ENCODE data around the gene PCSK5.
"Not testable (repeated sequence)": the region's sequence is repeated elsewhere in the genome, so short reads cannot be mapped to it uniquely, and the experiment has no call there.

The PCSK5 gene

DNA sequence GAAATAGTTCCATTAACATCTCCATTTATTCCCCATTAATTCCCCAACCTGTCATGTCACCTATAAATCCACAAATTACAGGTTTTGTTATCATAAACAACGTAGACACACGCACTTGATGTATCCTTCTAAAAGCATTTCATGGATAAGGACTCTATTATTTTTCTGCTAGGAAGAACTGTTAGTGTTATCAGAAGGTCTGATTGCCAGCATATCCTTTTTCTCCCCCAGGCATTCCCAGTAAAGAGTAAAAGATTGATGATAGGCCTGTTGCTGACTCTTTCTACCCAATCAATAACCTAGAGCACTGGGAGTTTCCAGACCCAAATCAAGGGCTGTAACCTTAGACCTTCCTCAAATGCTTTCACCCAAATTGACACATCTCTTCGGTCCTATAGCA, 442.9 kb downstream of the PCSK5 start:
- DNase-seq = no peak

DNA sequence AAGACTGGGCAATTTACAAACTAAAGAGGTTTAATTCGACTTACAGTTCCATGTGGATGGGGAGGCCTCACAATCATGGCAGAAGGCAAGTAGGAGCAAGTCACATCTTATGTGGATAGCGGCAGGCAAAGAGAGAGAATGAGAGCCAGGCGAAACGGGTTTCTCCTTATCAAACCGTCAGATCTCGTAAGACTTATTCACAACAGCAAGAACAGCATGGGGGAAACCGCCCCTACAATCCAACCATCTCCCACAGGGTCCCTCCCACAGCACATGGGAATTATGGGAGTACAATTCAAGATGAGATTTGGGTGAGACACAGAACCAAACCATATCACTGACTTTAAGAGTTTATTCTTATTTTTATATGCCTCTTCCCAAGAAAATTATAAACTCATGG, 443.5 kb downstream of the PCSK5 start:
- DNase-seq = no peak

DNA sequence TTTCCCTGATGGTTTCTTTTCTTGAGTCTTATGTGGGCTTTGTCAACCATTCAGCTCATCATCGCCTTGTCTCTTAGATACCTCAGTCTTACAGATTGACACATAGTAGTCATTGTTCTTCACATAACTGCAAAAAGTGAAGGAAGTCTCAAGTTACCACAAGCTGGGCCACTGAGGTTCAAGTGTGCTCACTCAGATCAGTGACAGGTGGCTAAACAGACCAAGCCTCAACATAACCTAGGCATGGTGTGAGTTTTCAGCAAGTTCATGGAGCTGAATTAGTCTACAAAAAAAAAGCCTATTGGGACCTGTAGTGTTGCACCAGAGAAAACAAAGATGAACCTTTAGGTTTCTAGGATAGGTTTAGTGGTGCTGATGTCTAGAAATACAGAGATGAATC, 445.6 kb downstream of the PCSK5 start:
- DNase-seq = no peak

DNA sequence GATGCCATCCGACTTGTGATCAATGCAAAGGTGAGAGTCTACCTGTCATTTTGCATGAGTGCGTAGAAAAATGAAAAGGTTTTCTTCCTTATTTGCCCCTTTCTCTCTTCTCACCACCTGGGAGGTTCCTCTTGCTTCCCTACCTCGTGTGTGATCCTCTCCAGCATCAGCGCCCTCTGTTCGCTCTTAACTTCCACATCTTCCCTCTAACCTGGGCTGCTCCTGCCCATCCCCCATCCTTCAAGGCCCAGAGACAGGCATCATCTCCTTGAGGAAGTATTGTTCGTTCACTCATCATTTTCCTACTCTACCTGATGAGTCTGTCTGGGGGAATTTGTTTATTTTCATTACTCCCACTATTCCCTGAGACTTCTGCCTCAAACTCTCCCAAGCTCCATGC, 447.9 kb downstream of the PCSK5 start:
- DNase-seq = no peak

DNA sequence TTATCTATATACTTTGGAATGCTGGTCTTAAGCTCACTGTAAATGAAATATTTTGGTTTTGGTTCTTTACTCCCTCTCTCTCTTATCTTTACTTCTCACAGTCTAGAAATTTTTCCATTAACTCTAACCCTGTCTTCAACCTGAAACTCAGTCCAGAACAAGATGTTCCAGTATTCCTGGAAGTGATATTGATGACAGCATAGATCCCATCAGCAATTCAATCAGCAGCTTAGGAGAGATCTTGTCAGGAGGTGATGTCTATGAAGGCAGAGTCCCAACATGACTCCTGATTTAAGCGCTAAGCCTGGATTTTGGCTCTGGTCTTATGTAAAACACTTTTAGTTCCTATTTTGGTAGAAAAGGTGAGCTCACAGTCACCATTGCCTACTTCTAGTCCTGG, 451.1 kb downstream of the PCSK5 start:
- no peak for DNase-seq

DNA sequence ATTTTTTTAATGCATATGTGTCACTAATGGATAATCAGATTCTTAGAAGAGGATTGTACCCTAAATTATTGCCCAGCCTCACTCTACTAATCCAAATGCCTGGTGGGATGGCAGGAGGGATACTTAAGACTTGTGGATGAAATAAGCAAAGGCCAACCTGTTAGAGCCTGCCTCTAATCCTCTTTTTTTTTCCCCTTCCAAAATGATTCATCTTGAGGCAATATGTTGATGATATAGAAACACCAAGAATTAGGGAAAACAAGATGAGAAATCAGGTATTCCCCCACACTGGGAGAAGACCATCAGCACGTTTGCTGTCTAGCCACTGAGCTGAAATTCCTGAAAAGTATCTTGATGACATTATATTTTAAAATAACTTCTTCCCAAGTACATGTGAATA, 451.7 kb downstream of the PCSK5 start:
- DNase-seq = no peak

DNA sequence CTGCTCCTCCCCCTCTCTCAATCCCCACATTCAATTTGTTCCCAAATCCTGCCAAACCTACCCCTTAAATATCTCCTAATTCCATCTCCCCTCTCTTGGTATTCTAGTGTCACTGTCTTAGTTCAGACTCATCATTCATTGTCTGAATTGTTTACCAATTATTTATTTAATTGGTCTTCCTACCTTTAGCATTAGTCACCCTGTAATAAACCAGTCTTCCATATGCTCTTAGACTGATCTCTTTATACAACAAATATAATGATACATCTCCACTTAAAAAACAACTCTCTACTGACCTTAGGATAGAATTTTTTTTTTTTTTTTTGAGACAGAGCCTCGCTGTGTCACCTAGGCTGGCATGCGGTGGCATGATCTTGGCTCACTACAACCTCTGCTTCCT, 452.4 kb downstream of the PCSK5 start:
- DNase-seq = no peak

DNA sequence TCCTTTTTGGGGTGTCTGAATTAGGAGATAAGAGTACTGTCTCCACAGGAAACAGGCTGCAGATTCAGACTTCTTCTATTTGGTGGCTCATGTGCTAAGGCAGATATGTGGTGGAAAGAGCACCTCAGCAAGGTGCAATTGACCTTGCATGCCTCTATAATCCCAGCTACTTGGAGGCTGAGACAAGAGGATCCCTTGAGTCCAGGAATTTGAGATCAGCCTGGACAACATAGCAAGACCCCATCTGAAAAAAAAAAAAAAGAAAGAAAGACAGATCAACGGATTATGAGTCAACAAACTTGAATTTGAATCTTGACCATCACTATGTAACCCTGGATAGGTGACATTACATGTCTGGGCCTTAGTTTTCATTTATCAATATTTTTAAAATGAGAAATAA, 459.4 kb downstream of the PCSK5 start:
- DNase-seq = no peak

DNA sequence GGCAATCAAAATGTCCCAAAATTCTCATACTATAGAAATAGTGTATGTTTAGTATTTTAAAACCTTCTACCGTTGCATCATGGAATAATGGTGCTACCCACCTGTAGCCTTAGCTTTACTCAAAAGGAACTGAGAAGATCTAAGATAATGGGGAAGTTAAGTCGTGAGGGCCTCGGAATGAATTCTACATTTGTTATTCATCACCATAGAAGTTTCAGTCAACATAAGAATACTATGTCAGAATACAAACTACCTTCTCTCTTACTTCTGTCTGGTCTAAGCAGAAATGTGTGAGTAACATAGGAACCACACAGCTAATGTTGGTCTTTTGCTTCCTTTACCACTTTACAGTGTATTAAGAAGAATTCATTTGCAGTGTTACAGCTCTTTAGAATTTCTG, 460.5 kb downstream of the PCSK5 start:
- DNase-seq = no peak

DNA sequence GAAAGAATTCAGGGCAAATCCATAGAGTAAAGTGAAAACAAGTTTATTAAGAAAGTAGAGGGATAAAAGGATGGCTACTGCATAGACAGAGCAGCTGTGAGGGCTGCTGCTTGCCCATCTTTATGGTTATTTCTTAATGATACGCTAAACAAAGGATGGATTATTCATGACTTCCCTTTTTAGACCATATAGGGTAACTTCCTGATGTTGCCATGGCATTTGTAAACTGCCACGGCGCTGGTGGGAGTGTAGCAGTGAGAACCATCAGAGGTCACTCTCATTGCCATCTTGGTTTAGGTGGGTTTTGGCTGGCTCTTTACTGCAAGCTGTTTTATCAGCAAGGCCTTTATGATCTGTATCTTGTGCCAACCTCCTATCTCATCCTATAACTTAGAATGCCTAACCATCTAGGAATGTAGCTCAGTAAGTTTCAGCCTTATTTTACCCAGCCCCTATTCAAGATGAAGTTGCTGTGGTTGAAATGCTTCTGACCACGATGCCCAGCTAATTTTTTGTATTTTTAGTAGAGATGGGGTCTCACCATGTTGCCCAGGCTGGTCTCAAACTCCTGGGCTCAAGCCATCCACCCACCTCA, 461.6 kb downstream of the PCSK5 start:
- no peak for DNase-seq

DNA sequence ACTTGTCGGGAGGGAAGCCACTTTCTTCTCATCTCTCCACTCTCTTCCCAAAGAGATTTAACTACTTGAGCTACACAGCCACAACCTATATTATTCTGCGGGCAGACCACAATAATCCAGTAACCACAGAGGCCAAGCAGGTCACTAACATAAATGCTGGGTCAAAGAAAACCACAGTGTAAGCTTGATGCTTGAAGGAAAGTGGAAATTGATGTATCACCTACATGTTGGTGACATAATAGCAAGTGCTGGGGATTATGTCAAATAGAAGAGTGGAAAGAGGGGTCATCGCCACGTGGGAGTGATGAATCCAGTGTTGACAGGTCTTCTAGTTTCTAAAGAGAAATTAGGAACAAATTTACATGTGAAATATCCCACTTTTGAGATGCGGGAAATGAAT, 462.8 kb downstream of the PCSK5 start:
- no peak for DNase-seq

DNA sequence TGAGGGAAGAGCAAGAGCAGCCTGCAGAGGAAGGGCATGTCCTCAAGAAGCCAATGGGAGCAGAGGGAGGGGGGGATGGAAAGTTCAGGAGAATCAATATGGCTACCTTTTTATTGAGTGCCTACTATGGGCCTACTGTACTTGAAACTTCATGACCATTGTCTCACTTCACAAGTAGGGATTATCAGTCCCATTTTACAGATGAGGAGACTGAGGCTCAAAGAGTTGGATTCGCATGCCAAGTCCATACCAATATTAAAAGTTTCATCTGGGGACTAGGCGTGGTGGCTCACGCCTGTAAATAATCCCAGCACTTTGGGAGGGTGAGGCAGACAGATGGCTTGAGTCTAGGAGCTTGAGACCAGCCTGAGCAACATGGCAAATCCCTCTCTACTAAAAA, 463.7 kb downstream of the PCSK5 start:
- no peak for DNase-seq

DNA sequence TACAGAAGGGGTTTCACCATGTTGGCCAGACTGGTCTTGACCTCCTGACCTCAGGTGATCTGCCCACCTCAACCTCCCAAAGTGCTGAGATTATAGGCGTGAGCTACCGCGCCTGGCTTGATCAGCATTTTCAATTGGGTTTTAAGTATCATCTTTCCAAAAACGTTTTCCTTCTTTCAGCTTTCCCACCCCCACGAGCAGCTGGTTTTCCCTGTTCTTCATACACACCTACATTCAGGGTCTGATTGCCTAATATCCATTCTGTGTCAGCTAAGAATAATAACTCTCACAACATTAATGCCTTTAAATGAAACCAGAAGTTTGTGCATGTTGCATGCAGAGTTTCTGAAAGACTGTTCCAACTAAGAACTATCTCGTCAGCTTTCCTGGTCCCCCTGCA, 465.4 kb downstream of the PCSK5 start:
- no peak for DNase-seq

DNA sequence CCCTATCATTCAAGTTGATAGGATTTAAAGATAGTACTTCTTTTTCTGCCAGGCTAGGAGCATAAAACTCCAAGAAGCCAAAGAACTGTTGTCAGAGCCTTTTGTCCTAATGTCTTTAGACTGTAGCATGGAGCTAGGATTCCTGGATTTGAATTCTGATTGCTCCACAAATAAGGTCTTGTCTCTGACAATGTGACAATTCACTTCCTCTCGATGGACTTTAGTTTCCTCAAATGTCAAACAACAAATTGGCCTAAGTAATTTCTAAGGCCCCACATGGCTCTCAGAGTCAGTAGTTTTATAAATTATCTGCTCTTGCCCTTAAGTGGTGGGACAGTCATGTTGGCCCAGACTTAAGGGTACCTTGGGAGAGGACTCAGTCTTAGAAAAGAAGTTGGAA, 467.1 kb downstream of the PCSK5 start:
- DNase-seq = no peak

DNA sequence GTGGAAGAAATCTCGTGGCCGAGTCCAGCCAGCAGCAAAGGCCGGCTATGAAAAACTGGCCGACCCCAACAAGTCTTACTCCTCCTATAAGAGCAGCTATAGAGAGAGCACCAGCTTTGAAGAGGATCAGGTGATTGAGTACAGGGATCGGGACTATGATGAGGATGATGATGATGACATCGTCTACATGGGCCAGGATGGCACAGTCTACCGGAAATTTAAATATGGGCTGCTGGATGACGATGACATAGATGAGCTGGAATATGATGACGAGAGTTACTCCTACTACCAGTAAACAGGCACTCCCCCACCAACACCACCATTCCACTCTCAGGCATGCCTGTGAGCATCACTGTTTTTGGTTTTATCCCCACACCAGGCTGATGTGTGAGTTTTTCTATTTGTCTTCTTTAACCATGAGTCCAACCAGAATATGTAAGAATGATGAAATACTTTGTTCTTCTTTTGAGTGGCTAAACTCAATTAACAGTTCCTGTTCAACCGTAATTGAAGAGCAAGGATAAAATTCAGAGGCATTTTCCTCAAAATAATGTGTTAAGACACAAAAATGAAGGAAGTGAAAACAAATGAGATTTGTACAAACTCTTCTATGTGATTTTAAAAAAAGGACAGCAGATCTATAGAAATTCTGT, 468.3 kb downstream of the PCSK5 start:
- DNase-seq = no peak

DNA sequence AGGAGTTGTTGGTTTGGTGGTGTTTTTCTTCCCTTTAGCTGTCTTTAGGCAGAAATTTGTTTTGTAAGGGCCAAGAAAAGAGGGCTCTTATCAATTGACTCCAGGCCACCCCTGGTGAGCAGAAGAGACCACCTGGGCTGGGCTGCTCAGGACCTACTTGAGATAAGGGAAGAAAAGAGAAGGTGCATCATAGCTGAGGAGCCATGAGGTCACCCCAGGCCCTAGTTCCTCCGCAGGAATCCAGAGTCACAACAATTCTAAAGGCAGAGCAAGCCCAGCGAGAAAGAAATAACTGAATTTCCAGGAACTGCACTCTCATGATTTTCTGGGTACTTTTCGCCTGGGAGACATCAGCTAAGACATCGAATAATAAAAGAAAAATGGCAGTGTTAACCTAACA, 468.9 kb downstream of the PCSK5 start:
- no peak for DNase-seq

DNA sequence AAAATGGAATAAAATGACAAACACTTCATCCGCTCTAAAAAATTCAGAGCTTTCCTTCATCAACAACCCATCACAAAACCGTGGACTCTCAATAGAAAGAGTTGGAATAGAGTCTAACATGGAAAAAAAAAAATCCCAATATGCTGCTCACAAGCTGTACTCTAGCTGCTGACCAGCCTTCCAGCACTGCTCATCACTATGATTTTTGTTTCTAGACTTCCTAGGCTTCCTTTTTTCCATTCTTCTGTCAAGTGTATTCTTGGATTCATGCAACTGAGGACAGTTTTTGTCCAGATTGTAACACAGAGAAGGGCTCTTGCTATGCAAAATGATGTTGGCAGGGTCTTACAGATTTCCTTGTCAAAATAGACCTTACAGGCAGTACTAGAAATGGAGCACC, 469.3 kb downstream of the PCSK5 start:
- DNase-seq = no peak

DNA sequence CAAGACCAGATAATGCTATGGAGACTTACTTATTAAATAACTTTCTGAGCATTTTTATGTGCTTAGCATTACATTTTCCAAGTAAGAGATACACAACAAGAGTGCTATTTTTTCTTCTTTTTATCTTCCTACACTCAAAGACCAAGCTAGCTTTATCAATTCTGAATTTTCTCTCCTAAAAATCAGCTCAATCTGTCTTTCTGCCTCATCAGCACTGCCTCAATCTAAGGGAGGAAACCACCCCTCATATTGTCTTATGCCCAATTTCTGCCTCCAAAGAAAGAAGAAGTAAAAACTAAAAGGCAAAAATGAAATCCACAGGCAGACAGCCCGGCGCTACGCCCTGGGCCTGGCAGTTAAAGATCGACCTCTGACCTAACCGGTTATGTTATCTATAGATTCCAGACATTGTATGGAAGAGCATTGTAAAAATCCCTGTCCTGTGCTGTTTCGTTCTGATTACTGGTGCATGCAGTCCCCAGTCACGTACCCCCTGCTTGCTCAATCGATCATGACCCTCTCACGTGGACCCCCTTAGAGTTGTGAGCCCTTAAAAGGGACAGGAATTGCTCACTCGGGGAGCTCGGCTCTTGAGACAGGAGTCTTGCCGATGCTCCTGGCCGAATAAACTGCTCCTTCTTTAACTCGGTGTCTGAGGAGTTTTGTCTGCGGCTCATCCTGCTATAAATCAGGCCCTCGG, 472.0 kb downstream of the PCSK5 start:
- not testable (repeated sequence) for DNase-seq

DNA sequence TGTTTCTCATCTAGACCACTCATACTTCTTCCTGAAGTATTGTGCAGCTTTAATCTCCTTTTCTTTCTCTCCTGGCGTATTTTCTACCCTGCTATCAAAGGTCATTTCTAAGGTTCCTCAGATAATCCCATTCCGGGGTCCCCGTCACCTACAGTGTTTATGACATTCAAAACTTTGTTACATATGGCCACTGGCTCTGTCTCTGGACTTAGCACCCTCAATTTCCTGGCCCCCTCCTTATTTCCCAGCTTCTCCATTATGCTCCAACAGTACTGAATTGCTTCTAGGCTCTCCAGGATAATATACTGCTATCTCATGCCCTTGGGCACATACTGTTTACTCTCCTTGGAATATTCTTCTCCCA, 472.5 kb downstream of the PCSK5 start:
- no peak for DNase-seq

DNA sequence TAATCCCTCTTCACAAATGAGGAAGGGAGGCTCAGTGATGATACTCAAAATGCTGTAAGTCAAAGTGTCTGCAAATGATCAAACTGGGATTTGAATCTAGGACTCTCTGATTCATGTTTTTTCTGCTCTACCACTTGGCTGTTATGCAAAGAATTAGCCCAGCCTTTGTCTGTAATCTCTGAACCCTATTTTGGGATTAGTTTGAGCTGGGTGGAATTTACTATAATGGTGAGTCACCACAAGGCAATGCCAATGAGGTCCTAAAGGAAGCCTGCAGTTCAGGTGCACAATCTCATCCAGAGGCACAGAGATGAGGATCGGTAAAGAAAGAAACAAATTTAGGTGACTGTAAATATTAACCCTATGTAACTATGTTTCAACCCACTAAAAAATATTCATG, 474.6 kb downstream of the PCSK5 start:
- no peak for DNase-seq

DNA sequence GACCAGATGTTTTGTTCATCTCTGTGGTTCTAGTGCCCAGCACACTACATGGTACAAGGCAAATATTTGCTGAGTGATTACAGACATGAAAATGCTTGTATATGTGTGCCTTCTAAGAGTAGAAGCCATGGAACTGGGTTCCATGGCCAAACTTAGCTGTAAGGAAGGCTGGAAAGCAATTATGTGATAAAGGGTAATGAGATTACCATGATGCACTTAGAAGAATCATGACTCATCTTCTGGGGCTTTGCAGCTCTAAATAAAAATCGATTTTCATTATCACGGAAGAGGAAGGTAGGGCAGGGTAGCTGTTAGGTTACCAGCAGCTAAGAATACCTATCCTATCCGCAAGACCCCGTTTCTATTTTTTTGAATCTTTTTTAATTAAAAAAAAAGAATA, 475.8 kb downstream of the PCSK5 start:
- no peak for DNase-seq

DNA sequence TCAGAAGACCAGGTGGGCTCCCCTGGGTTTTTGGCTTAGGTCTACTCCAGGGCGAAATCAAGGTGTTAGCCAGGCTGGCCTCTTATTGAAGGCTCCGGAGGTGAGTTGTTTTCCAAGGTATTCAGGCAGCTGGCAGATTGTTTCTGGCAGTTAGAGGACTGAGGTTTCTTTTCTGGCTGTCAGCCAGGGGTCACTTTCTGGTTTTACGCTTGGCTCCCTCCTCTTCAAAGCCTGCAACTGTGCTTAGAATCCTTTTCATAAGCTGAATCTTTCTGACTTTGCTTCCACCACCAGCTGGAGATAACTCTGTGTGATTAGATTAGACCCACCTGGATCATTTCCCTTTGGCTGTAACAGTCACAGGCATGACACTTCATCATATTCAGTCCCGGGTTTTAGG, 479.1 kb downstream of the PCSK5 start:
- DNase-seq = no peak

DNA sequence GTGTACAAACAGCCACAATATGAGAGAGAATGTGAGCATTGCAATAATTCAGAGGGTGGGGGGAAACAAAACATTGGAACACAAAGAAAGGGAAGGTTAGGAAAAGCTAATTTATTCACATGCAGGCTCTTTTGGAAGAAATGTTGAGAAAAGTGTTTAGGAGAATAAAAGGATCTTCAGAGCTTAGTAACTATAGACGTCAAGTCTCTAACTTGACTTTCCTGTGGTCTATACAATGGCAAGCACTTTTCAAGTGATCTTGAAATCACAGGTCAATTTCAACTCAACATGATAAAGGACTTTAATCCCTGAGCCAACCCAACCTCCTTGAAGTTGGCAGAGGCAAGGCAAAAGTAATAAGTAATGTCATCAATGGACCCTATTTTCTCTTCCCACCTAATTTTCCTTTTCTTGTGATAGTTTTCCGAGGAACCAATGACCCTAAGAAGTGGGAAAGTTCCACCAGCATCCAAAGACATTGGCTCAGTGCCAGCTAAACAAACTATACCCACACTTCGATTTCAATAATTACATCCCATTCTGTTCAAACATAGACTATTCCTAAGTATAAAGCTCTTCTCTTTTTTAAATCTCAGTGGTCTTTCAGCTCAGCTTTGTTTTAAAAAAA, 480.0 kb downstream of the PCSK5 start:
- DNase-seq = no peak

DNA sequence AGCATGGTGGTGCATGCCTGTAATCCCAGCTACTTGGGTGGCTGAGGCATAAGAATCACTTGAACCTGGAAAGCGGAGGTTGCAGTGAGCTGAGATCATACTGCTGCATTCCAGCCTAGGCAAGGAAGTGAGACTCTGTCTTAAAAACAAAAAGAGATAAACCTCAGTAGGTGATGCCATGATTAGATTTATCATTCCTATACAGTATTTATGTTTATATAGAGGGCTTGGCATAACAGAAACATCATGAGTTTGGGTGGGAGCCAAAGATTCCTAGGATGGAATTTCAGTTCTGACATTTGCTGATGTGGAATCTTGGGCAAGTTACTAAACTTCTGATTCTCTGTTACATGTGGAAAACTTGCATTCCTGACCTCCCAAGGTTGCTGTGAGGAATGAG, 481.4 kb downstream of the PCSK5 start:
- DNase-seq = no peak
